GM21515 (cell line): ENCODE results near the gene KIF19.

ENCODE experiments used
- ATAC-seq: cut with Tn5 transposase; IDR thresholded peaks from one replicate; pipeline ENCODE4 v1.9.1; 2021; ENCODE audit not compliant: unreplicated experiment

Gene KIF19

DNA sequence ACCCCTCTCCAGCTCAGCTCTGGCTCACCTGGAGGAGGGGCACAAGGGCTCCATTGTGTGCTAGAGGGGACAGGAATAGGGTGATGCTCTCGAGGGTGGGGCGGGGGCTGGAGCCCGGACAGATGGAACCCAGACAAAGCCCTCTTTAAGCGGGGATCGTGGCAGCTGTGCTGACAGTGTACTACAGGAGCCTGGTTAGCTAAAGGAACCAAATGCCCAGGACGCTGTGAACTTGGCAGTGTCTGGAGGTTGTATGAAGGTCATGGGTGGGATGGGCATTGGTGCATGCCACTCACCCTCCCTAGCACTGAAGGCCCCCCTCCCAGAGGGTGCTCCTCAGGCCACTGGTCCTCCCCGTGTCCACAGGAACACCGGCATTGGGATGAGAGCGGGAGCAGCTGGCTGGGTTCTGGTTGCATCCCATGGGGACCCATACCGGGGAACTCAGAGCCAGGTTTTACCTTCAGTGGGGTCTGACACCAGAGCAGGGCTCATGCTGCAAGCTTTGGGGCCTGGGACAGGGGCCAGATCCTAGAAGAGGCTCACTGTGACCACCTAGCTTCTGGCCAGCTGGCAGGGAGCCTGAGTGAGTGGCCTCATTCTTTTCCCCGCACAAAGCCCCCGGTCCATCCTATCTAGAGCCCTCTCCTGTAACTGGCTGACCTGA is 11.9 kb downstream of the KIF19 start:
- ATAC-seq, result no peak

GRCh38 chr17:74339537-74340195 is 13.6 kb downstream of the KIF19 start:
- no peak for ATAC-seq

DNA sequence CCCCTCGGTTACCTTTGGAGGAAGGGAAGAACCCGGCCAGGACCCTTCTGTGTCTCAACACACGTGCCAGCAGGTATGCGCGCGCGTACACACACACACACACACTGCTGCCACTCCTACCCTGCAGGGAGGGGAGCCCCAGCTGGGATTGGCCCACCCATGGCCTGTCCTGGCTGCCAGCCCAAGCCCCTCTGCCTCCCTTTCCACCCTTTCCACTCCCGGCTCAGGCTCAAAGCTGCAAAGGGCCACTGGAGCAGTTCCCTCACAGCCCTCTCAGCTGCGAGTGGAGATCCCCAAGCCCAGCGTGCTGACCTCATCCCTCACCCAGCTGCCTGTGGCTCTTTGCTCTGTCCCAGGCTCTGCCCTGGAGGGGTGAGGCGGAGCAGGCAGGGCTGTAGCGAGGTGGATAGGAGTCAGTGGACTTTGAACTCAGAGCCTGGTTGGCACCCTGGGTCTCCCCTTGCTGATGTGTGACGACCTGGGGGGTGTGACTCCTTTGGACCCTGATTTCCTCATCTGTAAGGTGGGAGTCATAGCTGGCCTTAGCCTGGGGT is 14.5 kb downstream of the KIF19 start:
- ATAC-seq, result no peak

DNA sequence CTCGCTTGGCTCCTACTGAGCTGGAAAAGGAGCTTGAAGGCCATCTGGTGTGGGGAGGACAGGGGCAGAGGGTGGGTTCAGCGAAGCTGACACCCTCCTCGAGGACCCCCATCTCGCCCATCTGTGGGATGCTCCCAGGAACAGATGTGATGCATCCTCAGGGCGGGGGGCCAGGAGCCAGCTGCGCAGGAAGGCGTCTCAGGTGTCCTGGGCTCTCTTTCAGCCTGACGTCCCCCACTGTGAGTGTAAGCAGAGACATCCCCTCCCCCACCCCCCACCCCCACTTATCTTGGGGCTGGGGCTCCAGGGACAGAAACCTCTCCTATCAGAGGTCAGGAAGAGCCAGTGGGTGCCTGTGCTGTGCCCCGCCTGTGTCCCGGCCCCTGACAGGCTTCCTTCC is 16.2 kb downstream of the KIF19 start:
- no peak for ATAC-seq

DNA sequence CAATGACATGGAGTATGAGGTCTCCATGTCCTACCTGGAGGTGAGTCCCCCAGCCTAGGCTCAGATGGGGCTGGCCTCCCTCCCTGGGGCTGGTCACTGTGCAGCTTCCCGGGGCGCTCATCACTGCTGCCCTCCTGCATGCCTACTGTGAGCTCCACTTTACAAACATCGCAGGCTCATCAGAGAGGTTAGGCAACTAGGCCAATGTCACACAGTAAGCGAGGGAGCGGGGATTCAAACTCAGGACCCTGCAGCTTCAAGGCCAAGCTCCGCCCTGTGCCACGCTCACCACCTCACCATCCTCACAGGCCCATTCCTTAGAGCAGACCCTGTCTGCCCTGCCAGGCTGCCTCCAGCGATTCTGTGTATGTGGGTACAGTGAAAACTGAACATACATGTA is 17.1 kb downstream of the KIF19 start:
- no peak for ATAC-seq

- no peak for ATAC-seq
These were observed 17.7 kb downstream of the KIF19 start for GRCh38 chr17:74343526-74344284.

DNA sequence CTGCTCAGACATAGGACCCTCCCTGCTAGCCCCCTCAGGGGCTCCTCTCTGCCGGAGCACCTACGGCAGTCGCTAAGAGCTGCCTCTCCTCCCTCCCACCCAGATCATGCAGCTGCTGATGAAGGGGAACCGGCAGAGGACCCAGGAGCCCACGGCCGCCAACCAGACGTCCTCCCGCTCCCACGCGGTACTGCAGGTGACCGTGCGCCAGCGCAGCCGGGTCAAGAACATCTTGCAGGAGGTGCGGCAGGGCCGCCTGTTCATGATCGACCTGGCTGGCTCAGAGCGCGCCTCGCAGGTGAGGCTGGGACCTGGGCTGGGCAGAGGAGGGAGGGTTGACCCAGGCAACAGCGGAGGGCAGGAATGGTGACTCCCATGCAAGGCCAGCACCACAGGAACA is 18.6 kb downstream of the KIF19 start:
- no peak for ATAC-seq

DNA sequence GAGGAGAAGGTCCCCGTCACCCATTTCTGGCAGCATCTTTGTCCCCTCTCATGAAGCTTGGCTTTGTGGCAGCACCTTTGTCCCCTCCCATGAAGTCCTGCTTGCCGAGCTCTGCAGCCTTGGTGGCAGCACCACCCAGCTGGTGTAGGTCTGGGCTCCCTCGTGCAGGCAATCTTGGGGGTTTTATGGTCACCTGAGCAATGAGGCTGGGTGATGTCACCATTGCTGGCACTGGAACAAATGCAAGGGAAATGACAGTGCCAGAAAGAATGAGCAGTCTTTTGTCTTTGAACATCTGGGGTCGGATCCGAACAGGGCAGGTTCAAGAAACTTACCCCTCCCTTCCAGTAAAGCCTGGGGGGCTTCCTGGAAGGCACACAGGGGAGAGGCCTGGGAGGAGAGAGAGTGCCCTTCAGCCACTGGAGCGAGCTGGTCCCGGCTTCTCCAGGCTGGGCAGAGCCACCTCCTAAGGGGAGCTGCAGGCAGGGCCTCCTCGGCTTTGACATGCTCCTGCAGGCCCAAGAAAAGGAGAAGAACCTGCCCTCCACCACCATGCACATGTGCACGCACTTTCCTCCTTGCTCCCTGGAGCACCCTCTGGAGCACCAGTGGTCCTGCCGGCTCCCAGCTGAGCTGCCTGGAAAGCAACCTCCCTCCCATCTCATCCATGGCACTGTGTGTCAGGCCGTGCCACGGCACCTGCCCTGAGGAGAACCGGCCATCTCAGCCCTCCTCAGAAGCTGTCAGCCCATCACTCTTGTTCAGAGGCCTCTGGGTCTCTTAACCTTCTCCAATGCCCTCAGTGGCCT is 19.6 kb downstream of the KIF19 start:
- no peak for ATAC-seq

DNA sequence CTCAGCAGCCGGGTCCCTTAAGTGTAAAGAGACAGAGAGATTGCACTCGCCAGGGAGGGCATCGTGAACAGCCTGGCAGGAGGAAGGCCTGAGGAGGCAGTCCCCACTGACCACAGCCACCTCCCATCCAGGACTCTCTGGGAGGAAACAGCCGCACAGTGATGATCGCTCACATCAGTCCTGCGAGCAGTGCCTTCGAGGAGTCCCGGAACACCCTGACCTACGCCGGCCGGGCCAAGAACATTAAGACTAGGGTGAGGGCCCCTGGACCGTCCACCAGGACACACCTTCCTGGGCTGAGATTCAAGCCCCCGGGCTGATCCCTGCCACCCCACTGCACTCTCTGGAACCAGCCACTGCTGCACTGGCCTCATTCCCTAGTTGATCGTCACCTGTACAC is 21.6 kb downstream of the KIF19 start:
- ATAC-seq, result no peak

DNA sequence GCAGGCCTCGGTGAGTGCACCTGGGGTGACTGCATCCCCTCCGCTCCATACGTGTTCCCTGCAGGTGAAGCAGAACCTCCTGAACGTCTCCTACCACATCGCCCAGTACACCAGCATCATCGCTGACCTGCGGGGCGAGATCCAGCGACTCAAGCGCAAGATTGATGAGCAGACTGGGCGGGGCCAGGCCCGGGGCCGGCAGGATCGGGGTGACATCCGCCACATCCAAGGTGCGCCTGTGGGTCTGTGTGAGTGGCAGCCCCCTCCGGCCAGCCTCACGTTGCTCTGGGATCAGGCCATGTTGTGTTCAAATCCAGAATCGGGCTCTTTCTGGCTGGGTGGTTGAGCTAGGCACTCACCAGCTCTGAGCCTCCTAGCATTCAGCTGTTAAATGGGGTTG is 23.1 kb downstream of the KIF19 start:
- no peak for ATAC-seq

DNA sequence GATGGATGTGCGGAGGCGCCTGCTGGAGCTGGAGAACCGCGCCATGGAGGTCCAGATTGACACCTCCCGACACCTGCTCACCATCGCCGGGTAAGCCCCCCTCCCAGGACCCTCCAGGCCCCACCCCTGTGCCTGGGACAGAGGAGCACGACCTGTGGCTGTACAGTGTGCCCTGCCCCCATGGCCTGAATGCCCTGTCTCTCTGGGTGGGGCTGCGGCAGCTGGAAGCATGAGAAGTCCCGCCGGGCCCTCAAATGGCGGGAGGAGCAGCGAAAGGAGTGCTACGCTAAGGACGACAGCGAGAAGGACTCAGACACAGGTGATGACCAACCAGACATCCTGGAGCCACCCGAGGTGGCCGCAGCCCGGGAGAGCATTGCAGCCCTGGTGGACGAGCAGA is 24.5 kb downstream of the KIF19 start:
- no peak for ATAC-seq

GRCh38 chr17:74351552-74352210 is 25.7 kb downstream of the KIF19 start:
- no peak for ATAC-seq

GRCh38 chr17:74353446-74354060 is 27.5 kb downstream of the KIF19 start:
- no peak for ATAC-seq

DNA sequence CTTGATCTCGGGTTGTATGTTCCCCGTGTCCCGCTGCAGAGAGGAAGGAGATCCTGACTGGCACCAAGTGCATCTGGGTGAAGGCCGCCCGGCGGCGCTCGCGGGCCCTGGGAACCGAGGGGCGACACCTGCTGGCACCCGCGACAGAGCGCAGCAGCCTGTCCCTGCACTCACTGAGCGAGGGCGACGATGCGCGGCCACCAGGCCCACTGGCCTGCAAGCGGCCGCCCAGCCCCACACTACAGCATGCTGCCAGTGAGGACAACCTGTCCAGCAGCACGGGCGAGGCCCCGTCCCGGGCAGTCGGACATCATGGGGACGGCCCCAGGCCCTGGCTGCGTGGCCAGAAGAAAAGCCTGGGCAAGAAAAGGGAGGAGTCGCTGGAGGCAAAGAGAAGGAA is 28.1 kb downstream of the KIF19 start:
- no peak for ATAC-seq

GRCh38 chr17:74354561-74354960 is 28.5 kb downstream of the KIF19 start:
- ATAC-seq, result no peak

- no peak for ATAC-seq
These were observed 29.0 kb downstream of the KIF19 start for GRCh38 chr17:74355065-74355464.

DNA sequence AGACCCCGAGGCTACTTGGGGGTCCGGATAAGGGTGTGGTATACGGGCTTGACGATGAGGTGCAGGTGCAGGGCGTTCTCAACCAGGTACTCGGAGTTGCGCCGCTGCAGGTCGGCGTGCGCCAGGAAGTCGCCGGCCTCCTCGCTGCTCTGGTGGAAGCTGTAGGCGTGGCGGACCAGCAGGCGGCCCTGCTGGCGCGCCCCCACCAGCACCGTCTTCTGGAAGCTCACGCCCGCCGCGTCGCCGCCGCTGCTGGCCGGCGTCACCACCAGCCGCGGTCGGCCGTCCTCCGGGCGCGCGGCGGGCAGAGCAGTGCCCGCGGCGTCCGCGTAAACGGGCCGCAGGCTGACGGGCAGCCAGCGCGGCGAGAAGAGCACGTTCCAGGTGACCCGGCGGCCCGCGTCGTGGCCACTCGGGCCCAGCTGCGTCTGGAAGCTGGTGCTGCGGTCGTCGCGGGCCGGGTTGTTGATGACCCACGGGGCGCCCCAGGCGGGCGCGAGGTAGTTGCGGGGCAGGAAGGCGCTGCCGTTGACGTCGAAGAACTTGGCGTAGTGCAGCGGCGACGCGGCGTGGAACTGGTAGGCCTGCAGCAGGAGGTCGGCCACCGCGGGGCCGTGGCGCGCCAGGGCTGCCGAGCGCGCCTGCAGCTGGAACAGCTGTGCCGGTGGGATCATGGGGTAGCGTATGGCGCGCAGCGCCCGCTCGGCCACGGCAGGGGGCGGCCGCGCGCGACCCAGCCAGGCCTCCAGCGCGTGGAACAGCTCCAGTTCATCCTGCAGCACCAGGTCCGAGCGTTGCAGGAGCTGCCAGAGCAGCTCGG is 30.8 kb downstream of the KIF19 start:
- ATAC-seq, result no peak

DNA sequence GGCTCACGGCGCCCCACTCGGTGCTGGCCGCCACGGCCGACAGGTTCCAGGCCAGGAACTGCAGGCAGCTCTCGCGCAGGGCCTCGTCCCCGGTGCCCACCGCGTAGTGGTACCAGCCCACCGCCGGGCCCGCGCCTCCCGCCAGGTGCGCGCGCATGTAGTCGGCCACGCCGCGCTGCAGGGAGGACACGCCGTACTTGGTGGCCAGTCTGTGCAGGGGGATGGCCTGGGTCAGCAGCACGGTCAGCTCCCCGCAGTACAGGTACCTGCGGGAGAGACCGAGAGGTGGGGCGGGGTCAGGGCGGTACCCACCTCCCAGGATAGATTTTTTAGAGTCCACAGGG is 31.4 kb downstream of the KIF19 start:
- no peak for ATAC-seq

GRCh38 chr17:74358697-74359096 is 32.7 kb downstream of the KIF19 start:
- no peak for ATAC-seq
